NCI-H2171 (cell line): Measurements from ENCODE around the gene RALA.
A peak's percentile ranks its signal among the peaks of the same experiment; 100 is the strongest.
"Not testable (repeated sequence)": the region's sequence is repeated elsewhere in the genome, so short reads cannot be mapped to it uniquely, and the experiment has no call there.

Source experiments
- DNase-seq: peaks from one replicate; lab custom pipeline; 2025; lab: John Stamatoyannopoulos, UW

RALA gene

GRCh38 chr7:39645482-39646407 is 22.4 kb downstream of the RALA start:
- no peak for DNase-seq

DNA sequence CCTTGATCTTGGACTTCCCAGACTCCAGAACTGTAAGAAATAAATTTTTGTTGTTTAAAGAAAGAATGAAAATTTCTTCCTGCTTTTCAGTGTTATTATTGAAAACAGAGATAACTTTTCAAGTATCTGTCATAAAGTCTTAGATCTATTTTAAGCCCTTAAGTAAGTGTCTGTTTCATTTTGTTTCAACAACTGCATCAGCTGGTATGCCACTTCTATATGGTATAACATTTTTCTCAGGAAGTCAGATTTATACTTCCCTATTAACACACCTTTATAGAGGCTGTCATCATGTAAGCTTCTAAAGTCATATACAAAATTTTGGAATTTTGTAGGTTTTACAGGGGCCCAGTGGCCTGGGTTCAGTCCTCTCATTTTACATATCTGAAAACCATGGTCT is 24.4 kb downstream of the RALA start:
- DNase-seq = no peak

DNA sequence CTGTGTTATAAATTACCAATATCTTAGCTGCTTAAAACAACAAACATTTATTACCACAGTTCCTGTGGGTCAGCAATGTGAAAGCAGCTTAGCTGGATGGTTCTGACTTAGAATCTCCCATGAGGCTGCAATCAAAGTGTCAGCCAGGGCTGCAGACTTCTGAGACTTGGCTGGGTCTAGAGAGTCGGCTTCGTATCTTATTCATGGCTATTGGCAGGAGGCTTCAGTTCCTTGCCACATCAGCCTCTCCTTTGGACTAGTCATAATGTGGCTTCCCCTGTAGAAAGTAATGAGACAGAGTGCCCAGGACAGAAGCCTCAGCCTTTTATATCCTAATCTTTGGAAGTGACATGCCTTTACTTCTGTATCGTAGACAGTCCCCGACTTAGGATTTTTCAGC is 27.3 kb downstream of the RALA start:
- no peak for DNase-seq

DNA sequence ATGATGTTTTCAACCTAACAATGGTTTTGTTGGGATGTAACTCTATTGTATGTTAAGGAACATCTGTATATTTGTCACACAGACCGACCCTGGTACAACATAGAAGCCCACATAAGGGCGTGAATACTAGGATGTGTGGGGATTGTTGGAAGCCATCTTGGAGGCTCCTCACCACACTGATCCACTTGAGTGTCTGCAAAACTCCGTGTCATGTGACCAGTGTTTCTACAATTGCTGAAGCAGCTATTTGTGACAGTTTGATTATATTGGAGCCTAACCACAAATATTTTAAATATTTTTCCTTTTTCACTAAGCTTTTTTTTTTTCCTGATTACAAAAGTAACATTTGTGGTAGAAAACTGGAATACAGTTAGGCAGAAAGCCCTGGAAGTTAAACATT is 27.9 kb downstream of the RALA start:
- no peak for DNase-seq

DNA sequence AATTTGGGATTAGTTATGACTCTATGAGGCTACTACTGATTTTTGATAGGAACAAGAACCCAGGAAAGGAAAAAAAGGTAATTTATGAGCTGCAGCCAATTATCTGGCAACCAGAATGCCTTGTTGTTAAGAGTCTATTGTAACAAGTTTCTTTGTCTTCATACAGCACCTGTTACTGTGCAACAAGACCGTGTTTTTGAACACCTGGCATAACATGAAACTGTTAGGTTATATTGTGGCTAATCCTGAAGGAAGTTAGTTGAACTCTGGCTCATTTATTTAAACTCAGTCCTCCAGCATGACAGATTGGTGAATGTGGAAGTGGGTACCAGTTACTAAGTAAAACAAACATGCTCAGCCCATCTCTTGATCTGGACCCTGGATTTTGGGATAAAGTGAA is 33.0 kb downstream of the RALA start:
- DNase-seq = no peak

DNA sequence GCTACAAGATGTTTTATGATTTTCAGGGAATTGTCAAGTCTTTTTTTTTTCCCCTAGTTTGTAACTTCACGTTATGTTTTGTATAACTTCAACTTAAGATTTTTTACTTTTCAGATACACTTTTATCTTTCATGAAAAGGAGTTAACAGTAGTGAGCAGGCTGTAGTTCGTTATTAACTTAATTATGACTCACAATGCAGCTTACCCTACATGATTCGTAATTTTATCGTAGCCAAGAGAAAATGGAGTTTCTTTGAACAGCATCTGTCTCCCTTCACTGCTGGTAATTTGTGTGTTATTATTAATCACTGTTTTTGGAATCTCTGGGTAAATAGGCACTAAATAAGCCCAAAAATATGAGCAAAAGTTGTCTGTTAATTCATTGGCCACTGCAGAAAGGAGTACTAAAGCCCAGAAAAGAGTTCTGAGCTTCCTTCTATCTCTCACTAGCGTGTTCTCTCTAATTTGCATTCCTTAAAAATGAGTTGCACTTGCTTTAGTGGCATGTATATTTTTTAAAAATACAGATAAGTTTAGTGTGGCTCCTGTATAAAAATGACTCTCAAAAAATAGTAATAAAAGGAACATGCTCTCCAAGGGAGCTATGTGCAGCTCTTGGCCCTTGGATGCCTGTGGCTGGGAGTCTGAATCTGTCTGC is 36.1 kb downstream of the RALA start:
- no peak for DNase-seq

- no peak for DNase-seq
Measured at GRCh38 chr7:39661960-39662359, 38.6 kb downstream of the RALA start.

DNA sequence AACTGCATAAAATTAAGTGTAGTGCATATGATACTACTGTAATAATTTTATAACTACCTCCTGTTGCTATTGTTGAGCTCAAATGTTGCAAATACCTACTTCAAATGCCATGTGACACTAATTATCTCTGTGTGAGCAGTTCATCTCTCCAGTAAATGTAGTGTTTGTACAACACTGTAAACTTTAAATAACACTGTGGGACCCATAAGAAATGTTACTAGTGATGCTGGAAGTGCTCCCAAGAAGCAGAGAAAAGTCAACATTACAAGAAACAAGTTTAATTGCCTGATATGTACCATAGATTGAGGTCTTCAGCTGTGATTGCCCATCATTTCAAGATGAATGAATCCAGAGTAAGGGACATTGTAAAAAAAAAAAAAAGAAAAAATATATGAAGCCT is 39.9 kb downstream of the RALA start:
- no peak for DNase-seq

DNA sequence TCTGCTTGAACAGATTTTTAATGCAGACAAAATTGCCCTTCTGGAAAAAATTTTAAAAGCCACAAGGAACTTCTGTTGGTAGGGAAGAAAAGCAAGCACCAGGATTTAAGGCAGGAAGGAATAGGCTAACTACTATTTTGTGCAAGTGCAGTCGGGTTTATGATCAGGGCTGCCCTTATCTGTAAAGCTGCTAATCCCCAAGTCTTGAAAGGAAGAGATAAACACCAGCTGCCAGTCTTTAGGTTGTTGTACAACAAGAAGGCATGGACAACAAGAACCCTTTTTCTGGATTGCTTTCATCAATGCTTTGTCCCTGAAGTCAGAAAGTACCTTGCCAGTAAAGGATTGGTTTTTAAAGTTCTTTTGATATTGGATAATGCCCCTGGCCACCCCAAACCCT is 40.7 kb downstream of the RALA start:
- DNase-seq = no peak

DNA sequence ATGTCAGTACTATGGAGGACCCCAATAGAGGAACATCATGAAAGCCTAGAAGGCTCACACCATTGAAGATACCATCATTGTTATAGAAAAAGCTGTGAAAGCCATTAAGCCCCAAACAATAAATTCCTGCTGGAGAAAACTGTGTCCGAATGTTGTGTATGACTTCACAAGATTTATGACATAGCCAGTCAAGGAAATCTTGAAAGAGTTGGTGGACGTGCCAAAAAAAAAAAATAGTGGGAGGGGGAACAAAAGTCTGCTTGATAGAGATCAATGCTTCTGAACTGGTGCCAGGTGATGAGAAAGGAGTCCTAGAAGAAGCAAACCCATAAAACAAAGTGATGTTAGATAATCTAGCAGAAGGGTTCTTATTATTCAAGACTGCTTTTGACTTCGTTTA is 41.2 kb downstream of the RALA start:
- no peak for DNase-seq

DNA sequence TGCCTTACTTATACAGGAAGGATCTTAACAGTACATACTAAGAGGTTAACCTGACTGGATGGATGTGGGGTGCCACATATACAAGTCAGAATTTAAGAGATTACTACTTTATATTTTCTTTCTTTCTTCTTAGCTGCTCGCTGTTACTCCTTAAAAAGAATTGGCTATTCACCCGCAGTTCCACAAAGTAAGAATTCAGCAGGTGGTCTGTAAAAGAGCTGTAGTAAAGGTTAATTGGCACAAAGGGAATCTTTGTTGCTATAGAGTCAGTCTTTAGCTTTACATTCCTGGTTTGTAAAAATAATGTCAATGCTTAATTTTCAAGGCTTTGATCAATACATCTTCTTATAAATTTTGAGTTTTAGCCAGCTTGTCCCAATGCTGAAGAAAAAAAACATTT is 43.2 kb downstream of the RALA start:
- no peak for DNase-seq

- peak; percentile 57 for DNase-seq
Measured at GRCh38 chr7:39667341-39667923, 44.1 kb downstream of the RALA start.

DNA sequence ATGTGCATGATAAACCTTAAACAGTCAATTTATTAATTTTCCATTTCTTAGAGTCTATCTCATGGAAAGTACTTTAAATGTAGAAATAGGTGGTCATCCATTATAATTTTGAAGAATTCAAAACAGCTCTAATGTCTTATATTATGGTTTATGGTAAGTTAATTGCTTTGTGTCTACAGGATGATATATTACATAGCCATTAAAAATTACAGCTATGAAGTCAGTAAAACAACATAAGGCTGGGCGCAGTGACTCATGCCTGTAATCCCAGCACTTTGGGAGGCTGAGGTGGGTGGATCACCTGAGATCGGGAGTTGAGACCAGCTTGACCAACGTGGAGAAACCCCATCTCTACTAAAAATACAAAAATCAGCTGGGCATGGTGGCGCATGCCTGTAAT is 44.9 kb downstream of the RALA start:
- not testable (repeated sequence) for DNase-seq

- no peak for DNase-seq
Measured at GRCh38 chr7:39670052-39670451, 46.7 kb downstream of the RALA start.

- no peak for DNase-seq
Measured at GRCh38 chr7:39670934-39671333, 47.6 kb downstream of the RALA start.

- no peak for DNase-seq
Measured at GRCh38 chr7:39672176-39672575, 48.8 kb downstream of the RALA start.

DNA sequence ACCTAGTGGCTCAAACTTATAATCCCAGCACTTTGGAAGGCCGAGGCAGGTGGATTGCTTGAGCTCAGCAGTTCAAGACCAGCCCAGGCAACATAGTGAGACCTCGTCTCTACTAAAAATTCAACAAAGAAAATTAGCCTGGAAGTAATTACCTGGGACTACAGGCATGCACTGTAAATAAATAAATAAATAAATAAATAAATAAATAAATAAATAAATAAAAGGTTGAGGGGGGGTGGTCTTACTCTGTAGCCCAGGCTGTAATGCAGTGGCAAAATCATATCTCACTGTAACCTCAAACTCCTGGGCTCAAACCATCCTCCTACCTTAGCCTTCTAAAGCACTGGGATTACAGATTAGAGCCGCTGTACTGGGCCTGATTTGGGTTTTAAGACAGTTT is 50.5 kb downstream of the RALA start:
- DNase-seq = no peak

- no peak for DNase-seq
Measured at GRCh38 chr7:39674406-39674805, 51.0 kb downstream of the RALA start.

- no peak for DNase-seq
Measured at GRCh38 chr7:39676346-39676745, 53.0 kb downstream of the RALA start.

GRCh38 chr7:39678930-39679709 is 55.7 kb downstream of the RALA start:
- DNase-seq = no peak

DNA sequence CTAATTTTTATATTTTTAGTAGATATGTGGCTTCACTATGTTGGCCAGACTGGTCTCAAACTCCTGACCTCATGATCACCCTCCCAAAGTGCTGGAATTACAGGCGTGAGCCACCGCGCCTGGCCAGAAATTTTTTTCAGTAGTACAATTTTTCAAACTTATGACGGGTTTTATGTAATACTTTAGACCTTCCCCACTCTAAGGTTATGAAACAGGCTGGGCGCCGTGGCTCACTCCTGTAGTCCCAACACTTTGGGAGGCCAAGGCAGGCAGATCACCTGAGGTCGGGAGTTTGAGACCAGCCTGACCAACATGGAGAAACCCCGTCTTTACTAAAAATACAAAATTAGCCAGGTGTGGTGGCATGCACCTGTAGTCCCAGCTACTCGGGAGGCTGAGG is 56.5 kb downstream of the RALA start:
- DNase-seq = not testable (repeated sequence)

DNA sequence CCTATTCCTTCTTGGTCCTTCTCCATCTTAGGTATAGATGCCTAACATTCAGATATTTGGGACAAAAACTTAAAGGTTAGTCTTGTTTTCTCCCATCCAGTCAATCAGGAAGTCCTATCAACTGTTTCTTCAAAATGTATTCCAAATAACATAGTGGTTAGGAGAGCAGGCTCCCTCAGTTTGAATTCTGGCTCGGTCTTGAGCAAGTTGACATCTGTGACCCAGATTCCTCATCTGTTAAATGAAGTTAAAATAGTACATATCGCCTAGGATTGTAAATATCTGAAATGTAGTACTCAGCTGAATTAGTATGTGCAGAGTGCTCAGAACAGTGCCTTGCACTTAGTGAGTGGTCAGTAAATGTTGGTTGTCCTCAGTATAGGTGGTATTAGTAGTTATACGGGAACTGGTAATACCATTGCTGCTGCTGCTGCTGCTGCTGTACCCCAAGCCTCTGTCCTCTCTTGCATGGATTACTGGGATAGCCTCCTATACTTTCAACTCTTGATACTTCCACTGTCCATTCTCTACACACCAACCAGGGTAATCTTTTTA is 58.6 kb downstream of the RALA start:
- DNase-seq = no peak
